SU-DHL-6 (cell line): ENCODE measurements around the gene GIPR.

Source experiments
- H2AFZ ChIP-seq: fragments of 200-600 bp; sonication (generic); 2 replicates; pipeline ENCODE4 v1.6.1; 2014; ENCODE audit warnings: low read depth, mild to moderate bottlenecking, moderate library complexity, mixed read lengths, antibody characterized with exemption, low read length; ENCODE audit not compliant: severe bottlenecking
- H3F3A ChIP-seq: fragments of 200-600 bp; shearing (Covaris generic); 2 replicates; pipeline ENCODE4 v1.6.0; 2016; ENCODE audit warnings: antibody characterized with exemption, mild to moderate bottlenecking; ENCODE audit not compliant: insufficient read depth
- H3K27ac ChIP-seq: fragments of 200-600 bp; sonication (generic); 2 replicates; pipeline ENCODE4 v1.5.1; 2016; ENCODE audit warnings: low read depth, mild to moderate bottlenecking, low read length, moderate library complexity, mixed read lengths
- H3K27me3 ChIP-seq: fragments of 200-600 bp; sonication (generic), shearing (Covaris generic); 2 replicates; pipeline ENCODE4 v1.6.0; 2014; ENCODE audit warnings: mild to moderate bottlenecking, low read length
- H3K36me3 ChIP-seq: fragments of 200-600 bp; sonication (generic); 2 replicates; pipeline ENCODE4 v1.6.1; 2014; ENCODE audit warnings: mild to moderate bottlenecking, low read length, mixed read lengths
- H3K4me2 ChIP-seq: fragments of 300-600, 200-600 bp; shearing (Covaris generic), sonication (generic); 2 replicates; pipeline ENCODE4 v1.6.0; 2014; ENCODE audit warnings: low read length, low read depth, mild to moderate bottlenecking; ENCODE audit not compliant: poor library complexity, severe bottlenecking
- H3K4me3 ChIP-seq: fragments of 200-600 bp; sonication (generic); 2 replicates; pipeline ENCODE4 v1.5.1; 2014; ENCODE audit warnings: antibody characterized with exemption, low read length, mild to moderate bottlenecking, mixed read lengths; ENCODE audit not compliant: insufficient read depth, poor library complexity, severe bottlenecking
- H3K79me2 ChIP-seq: fragments of 200-600 bp; sonication (generic); 2 replicates; pipeline ENCODE4 v1.6.1; 2014; ENCODE audit warnings: mild to moderate bottlenecking, low read length, moderate library complexity; ENCODE audit not compliant: insufficient read depth
- H3K9ac ChIP-seq: fragments of 200-600 bp; sonication (generic); 2 replicates; pipeline ENCODE4 v1.7.0; 2014; ENCODE audit warnings: mild to moderate bottlenecking, low read length
- H3K9me2 ChIP-seq: fragments of 200-600 bp; sonication (generic); replicated peaks from 2 replicates; pipeline ENCODE4 v1.6.1; 2014; ENCODE audit warnings: low read length; ENCODE audit not compliant: insufficient read depth
- H3K9me3 ChIP-seq: fragments of 200-600 bp; sonication (generic); 2 replicates; pipeline ENCODE4 v1.6.1; 2014; ENCODE audit warnings: low read length, mixed read lengths; ENCODE audit not compliant: insufficient read depth
- H4K20me1 ChIP-seq: fragments of 200-600 bp; sonication (generic); 2 replicates; pipeline ENCODE4 v1.6.1; 2014; ENCODE audit warnings: low read depth, mild to moderate bottlenecking, antibody characterized with exemption, low read length, moderate library complexity, mixed read lengths
- CTCF ChIP-seq: fragments of 200-600 bp; sonication (generic); IDR thresholded peaks from one replicate; pipeline ENCODE4 v1.5.1; 2017; ENCODE audit warnings: antibody characterized with exemption, mild to moderate bottlenecking, low read length, moderate library complexity; ENCODE audit not compliant: insufficient read depth, poor library complexity, severe bottlenecking
- EZH2phosphoT487 ChIP-seq: fragments of 200-600 bp; sonication (generic), shearing (Covaris generic); conservative IDR thresholded peaks from 2 replicates; pipeline ENCODE4 v1.6.1; 2018; ENCODE audit warnings: mild to moderate bottlenecking, antibody characterized with exemption, low read length, moderate library complexity, mixed read lengths

The GIPR gene

GRCh38 chr19:45677351-45678230 is 9.6 kb downstream of the GIPR start:
- Histone ChIP-seq H3K9me2 (no peaks in the 10 kb centered on the region), H3K27me3 (no peaks in the 10 kb centered on the region), H3K9me3 (no peaks in the 10 kb centered on the region), H2AFZ (no peak overlapping the region), H3K36me3 (no peaks in the 10 kb centered on the region), H3K4me3 (no peak overlapping the region), H3K4me2 (peak overlapping the region; percentile 50), H3K79me2 (no peaks in the 10 kb centered on the region), H3K27ac (no peak overlapping the region), H3F3A (peaks cover 3% of the 10 kb centered on the region; the same call in 1 of the 2 replicates), H4K20me1 (no peaks in the 10 kb centered on the region), H3K9ac (0 out of 2 replicates have a peak overlapping the region, but pooled peaks have one; percentile 15)
- no peak for TF ChIP-seq EZH2phosphoT487
- no peak for TF ChIP-seq CTCF

GRCh38 chr19:45681391-45682015 is 13.5 kb downstream of the GIPR start:
- H3K27me3 ChIP-seq, result no peaks in the 10 kb centered on the region
- peak; percentile 93 for TF ChIP-seq CTCF
- no peak for TF ChIP-seq EZH2phosphoT487
- H3K4me2 ChIP-seq, result peak overlapping the region; percentile 64
- no peaks in the 10 kb centered on the region for H3K9me2 ChIP-seq
- H3K36me3 ChIP-seq, result no peaks in the 10 kb centered on the region
- peaks cover 7% of the 10 kb centered on the region; the same call in 1 of the 2 replicates for H3F3A ChIP-seq
- H2AFZ ChIP-seq, result peak overlapping the region; percentile 96
- no peaks in the 10 kb centered on the region for H4K20me1 ChIP-seq
- no peak overlapping the region for H3K27ac ChIP-seq
- no peak overlapping the region for H3K4me3 ChIP-seq
- H3K9me3 ChIP-seq, result no peaks in the 10 kb centered on the region
- no peaks in the 10 kb centered on the region for H3K79me2 ChIP-seq
- peak overlapping the region; percentile 48 for H3K9ac ChIP-seq

GRCh38 chr19:45682117-45682516 is 14.1 kb downstream of the GIPR start:
- no peaks in the 10 kb centered on the region for H3K9me2 ChIP-seq
- H4K20me1 ChIP-seq, result no peaks in the 10 kb centered on the region
- no peak for TF ChIP-seq EZH2phosphoT487
- no peak for TF ChIP-seq CTCF
- no peaks in the 10 kb centered on the region for H3K79me2 ChIP-seq
- H2AFZ ChIP-seq, result peak overlapping the region; percentile 96
- no peak overlapping the region for H3K27ac ChIP-seq
- H3K36me3 ChIP-seq, result no peaks in the 10 kb centered on the region
- H3K4me3 ChIP-seq, result no peak overlapping the region
- no peaks in the 10 kb centered on the region for H3K9me3 ChIP-seq
- no peaks in the 10 kb centered on the region for H3K27me3 ChIP-seq
- H3K9ac ChIP-seq, result peak overlapping the region; percentile 48; the same call in 1 of the 2 replicates
- H3F3A ChIP-seq, result peaks cover 7% of the 10 kb centered on the region; the same call in 1 of the 2 replicates
- peak overlapping the region; percentile 64 for H3K4me2 ChIP-seq
